Measurements from ENCODE around the gene RETREG1. TPM values are rescaled to one million over a fixed set of nuclear protein-coding genes. Genes with fewer than 3 reads are reported as not detected.

The RETREG1 gene
- total and polyA plus RNA-seq, 2 of the 13 experiments (the other 11 are each of a cell fraction or from before 2014, with no cell fraction given) = 0.07 TPM; not detected in 1

DNA sequence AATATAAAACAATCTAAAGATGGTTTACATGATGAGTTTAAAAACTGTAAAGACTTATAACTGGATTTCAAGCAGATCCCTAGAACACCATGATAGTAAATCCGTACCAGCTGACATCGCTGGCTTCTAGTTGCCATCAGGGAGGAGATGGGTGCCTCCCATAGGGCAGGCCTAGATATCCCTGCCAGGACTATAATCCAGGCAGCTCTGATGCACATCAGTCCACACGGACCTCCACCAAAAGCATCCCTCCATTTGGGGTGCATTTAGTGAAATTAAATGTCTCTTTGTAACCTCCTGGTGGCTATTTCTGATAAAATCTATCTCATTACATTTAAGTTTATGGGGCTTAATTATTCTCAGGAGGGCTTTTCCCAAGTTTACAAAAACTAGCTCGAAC, 45.8 kb downstream of the RETREG1 start:
- DNase-seq (ENCODE audit: low spot score) (no peak), ATAC-seq (no peak), FAIRE-seq (no peak)
- POLR2A ChIA-PET = no interaction called here
- H3K4me2 ChIP-seq (ENCODE audit: low read depth, low read length) = no peak overlapping the region
- no peaks in the 10 kb centered on the region for H3K27me3 ChIP-seq (ENCODE audit: control insufficient read depth in 1 of 2, insufficient read depth in 2 of 2, low read length in 2 of 2)
- CTCF ChIA-PET (ENCODE audit: low intra/inter-chr PET ratio, low total read pairs) = no interaction called here
- in situ Hi-C loops (cut with HindIII; ENCODE audit: extremely low pct_ligation_motif_present, low pct_unique_long_range_greater_than_20kb) = no loop called here
- H3K4me3 ChIP-seq (replicated peaks in 1 of 3; ENCODE audit: insufficient read depth in 1 of 3, low read depth in 2 of 3, low read length in 3 of 3) = no peak overlapping the region
- peaks cover 20% of the 10 kb centered on the region; the same call in 1 of the 2 replicates for H3K4me1 ChIP-seq (ENCODE audit: insufficient read depth, low read length)
- H3K9me3 ChIP-seq (ENCODE audit: low read length) = no peaks in the 10 kb centered on the region
- H4K20me1 ChIP-seq (ENCODE audit: insufficient read depth, low read length) = no peaks in the 10 kb centered on the region
- intact Hi-C loops (cut with micrococcal nuclease; ENCODE audit: unreplicated experiment) = no loop called here
- no peak overlapping the region for H3K9ac ChIP-seq (ENCODE audit: insufficient read depth, low read depth, low read length)
- WGBS (ENCODE audit: low lambda C conversion rate) = 23% methylated on average over 4 of the region's 4 CpGs
- no peak overlapping the region for H2AFZ ChIP-seq (ENCODE audit: low read length)
- H3K27ac ChIP-seq (ENCODE audit: extremely low read length, insufficient read depth, low read length) = no peak overlapping the region
- no TSS peak for BruUV-seq (replicated peaks)
- no peaks in the 10 kb centered on the region for H3K36me3 ChIP-seq (replicated peaks in 1 of 2; ENCODE audit: control insufficient read depth in 1 of 2, insufficient read depth in 2 of 2, low read length in 2 of 2)
- TF ChIP-seq HCFC1 (IDR thresholded peaks at IDR 0.05; ENCODE audit: low read depth, low read length) (no peak), ZNF275 (CRISPR knock-in tag; IDR thresholded peaks at IDR 0.05; ENCODE audit: borderline replicate concordance) (no peak), ZNF225 (CRISPR knock-in tag; IDR thresholded peaks at IDR 0.05) (no peak), MXD3 (CRISPR knock-in tag; IDR thresholded peaks at IDR 0.05) (no peak), XRCC5 (optimal IDR thresholded peaks at IDR 0.05; ENCODE audit: low read length) (no peak), ZNF570 (CRISPR knock-in tag; IDR thresholded peaks at IDR 0.05; ENCODE audit: borderline replicate concordance) (no peak), KDM3A (CRISPR knock-in tag; IDR thresholded peaks at IDR 0.05; ENCODE audit: low read depth) (no peak), HNF4G (IDR thresholded peaks at IDR 0.05; ENCODE audit: borderline replicate concordance, low read depth, low read length) (no peak), HNF4G (CRISPR knock-in tag; IDR thresholded peaks at IDR 0.05; ENCODE audit: borderline replicate concordance, low read depth) (no peak), ZNF816 (CRISPR knock-in tag; IDR thresholded peaks at IDR 0.05; ENCODE audit: borderline replicate concordance) (no peak), MXI1 (IDR thresholded peaks at IDR 0.05; ENCODE audit: borderline replicate concordance, low read depth, low read length) (no peak), MEIS2 (CRISPR knock-in tag; IDR thresholded peaks at IDR 0.05) (no peak), TCF7 (IDR thresholded peaks at IDR 0.05; ENCODE audit: low read depth) (no peak), NR2F6 (IDR thresholded peaks at IDR 0.05) (no peak), NR2F6 (CRISPR knock-in tag; IDR thresholded peaks at IDR 0.05) (no peak), ZNF468 (CRISPR knock-in tag; IDR thresholded peaks at IDR 0.05) (no peak)
- no peaks in the 10 kb centered on the region for H3K79me2 ChIP-seq (ENCODE audit: insufficient read depth, low read length)

Measured in HepG2 (cell line).